Inflammatory macrophage treated with lipopolysaccharide for 1 hour (primary cell): ENCODE measurements around the gene SNX9.
A peak's percentile ranks its signal among the peaks of the same experiment; 100 is the strongest.

Experiments used
- DNase-seq, 2 donors: peaks; one replicate each; pipeline ENCODE4 v3.0.0-alpha.2; 2020 to 2022

The SNX9 gene

GRCh38 chr6:157981395-157982101 lies 158.5 kb downstream of the SNX9 start, which contains the start of gene SYNJ2:
Gene SYNJ2 (plus strand): TSS chr6:157981863. CDS start chr6:157981962, 99 bp downstream.
- DNase-seq, result peak; percentile 41 to 53

DNA sequence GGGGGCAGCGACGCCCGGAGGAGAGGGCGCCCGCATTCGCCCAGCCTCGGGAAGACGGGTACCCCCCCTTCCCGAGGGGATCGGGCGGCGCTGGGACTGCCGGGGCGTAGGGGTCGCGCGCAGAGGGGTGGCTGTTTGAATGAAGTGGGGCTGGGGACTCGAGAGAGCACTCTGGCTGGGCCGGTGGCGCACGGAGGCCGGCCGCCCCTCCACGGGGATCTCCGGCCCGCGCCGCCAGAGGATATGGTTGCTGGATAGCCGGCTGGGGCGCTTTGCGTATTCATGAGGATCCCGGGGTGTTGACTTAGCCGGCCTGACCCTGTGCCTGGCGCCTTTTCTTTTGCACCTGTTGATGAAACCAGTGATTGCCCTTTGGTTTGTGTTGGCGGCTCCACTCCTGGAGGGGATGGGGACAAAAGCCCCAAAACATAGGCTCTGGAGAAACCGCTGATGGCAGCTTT lies 159.1 kb downstream of the SNX9 start:
- DNase-seq, result no peak

- DNase-seq, result no peak
Measured at GRCh38 chr6:157982563-157983405, 159.7 kb downstream of the SNX9 start.

- no peak for DNase-seq
Measured at GRCh38 chr6:157983406-157984119, 160.5 kb downstream of the SNX9 start.

DNA sequence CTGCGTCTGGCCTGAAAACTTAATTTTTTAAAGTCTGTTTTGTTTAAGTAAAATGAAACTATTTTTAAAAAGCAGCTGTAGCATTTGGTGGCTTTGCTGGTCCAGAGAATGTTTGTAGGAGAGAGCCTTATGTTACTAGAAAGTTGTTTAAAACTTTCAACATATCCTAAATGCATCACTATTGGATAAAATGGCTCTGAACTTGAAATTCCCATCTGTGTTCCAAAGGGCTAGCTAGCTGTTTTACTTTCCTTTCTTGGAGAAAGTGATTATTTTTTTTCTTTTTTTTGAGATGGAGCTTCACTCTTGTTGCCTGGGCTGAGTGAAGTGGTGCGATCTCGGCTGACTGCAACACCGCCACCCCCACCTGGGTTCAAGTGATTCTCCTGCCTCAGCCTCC lies 161.1 kb downstream of the SNX9 start:
- no peak for DNase-seq

- DNase-seq, result no peak
Measured at GRCh38 chr6:157984686-157985225, 161.7 kb downstream of the SNX9 start.

GRCh38 chr6:157985378-157986155 lies 162.5 kb downstream of the SNX9 start:
- DNase-seq, result no peak

- DNase-seq, result no peak
Measured at GRCh38 chr6:157987788-157988699, 165.0 kb downstream of the SNX9 start.

DNA sequence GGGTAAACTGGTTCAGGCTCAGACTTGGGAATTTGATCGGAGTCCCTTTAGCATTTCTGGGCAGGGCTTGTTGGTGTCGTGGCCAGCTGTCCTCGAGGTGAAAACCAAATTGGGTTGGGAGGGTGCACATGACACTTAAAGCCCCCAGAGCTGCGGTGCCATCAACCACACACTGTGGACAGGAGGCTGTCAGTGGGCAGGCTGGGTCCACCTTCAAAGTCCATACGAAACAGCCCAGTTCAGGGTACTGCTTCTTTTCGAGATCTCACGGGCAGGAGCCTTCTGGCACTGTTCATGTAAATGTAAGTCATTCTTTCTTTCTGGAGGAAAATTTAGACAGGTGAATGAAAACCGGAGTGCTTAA lies 165.6 kb downstream of the SNX9 start:
- no peak for DNase-seq

DNA sequence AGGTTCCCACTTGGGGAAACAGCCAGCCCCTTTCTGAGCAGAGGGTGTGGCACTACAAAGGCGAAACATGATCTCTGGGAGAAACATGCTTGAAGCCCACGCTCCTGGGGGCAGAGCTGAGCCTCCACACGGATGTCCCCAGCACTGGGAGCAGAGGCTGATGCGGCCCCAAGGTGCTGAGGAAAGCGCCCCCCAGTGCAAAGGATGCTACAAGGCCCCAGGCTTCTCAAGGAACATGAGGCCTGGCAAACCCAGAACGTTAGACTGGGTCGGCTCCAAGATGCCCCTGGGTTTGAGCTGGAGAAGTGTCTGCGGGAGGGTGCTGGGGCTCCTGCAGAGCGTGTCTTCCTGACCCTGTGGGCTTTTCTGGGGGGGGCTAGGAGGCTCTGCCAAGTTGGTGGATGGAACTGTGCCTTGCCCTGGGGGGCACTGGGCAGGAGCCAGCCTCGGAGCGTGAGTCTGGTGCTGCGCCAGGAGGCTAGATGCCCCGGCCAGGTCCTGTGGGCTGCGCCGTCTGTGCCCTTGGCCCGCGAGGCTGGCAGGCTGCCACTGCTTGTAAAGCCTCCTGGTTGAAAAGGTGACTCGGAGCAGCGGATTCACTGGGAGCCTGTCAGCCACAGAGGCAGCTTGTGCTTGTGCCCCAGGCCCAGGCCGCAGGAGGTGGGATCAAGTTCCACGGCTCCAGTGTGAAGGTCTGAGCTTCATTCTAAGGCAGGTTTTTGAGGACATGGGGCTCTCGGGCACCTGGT lies 166.7 kb downstream of the SNX9 start:
- DNase-seq, result no peak

DNA sequence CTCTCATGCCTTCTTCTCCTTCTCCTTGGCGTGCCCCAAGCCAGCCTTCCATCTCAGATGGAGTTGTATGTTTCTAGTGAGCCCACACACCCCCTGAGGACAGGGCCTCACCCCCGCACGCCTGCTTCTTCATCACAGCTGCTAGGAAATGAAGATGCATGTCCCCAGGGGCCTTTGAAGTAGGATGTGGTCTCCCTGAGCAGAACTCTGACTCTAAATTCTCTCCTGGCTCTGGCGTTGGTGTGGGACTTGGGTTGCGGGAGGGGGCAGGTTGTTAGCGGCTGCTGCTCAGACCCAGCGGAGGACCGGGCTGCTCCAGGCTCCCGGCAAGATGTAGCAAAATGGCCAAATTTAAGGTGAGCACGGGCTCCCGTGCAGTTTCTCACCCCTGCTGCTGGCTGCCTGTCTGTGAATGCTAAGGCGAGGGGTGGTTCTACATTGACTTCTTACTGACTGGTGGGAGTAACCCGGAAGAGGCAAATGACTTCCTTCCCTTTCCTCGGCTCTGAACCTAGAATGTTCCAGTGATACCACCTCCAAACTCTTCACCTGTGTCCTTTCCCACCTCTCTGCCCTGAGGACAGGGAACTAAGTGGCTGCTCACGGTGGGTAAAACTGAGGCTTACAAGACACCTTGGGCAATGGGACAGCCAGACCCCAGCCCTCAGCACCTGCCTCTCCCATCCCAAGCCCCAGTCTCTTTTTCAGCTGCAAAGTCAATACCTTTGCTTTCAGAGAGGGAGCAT lies 167.4 kb downstream of the SNX9 start:
- DNase-seq, result no peak

DNA sequence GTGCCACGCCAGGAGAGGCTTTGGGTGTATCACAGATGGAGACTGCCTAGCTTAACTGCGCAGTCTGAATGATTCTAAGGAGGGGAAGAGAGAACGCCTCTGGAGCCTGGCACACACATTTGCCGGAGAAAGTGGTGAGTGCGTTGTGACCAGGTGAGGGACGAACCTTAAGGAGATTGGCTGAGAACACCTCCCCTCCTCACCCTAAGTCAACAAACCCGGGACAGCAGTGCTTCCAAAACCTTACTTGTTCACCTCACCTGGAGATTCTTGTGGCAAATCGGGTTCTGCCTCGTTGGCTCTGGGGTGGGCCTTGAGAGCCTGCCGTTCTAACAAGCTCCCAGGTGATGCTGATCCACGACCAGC lies 168.0 kb downstream of the SNX9 start:
- no peak for DNase-seq

DNA sequence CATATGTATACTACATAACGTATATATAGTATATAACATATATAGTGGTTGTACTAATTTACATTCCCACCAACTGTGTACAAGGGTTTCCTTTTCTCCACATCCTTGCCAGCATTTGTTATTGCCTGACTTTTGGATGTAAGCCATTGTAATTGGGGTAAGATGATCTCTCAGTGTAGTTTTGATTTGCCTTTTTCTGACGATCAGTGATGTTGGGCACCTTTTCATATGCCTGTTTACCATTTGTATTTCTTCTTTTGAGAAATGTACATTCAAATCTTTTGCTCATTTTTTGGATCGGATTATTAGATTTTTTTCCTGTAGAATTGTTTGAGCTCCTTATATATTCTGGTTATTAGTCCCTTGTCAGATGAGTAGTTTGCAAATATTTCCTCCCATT lies 170.0 kb downstream of the SNX9 start:
- no peak for DNase-seq

GRCh38 chr6:157994125-157994795 lies 171.2 kb downstream of the SNX9 start:
- DNase-seq, result no peak
